Activated CD4-positive, alpha-beta T cell treated with anti-CD3 and anti-CD28 coated beads, Interleukin-2, Interleukin-6, amounts not matched to agents 100 ng/mL and 50 ng/mL, durations not matched to agents 16 hours and 8 hours (primary cell): Measurements from ENCODE around the gene CHCHD4.
"Not testable (repeated sequence)": the region's sequence is repeated elsewhere in the genome, so short reads cannot be mapped to it uniquely, and the experiment has no call there.

Experiments
- DNase-seq: peaks from one replicate; pipeline ENCODE4 v3.0.0-alpha.2; 2020

CHCHD4 gene

DNA sequence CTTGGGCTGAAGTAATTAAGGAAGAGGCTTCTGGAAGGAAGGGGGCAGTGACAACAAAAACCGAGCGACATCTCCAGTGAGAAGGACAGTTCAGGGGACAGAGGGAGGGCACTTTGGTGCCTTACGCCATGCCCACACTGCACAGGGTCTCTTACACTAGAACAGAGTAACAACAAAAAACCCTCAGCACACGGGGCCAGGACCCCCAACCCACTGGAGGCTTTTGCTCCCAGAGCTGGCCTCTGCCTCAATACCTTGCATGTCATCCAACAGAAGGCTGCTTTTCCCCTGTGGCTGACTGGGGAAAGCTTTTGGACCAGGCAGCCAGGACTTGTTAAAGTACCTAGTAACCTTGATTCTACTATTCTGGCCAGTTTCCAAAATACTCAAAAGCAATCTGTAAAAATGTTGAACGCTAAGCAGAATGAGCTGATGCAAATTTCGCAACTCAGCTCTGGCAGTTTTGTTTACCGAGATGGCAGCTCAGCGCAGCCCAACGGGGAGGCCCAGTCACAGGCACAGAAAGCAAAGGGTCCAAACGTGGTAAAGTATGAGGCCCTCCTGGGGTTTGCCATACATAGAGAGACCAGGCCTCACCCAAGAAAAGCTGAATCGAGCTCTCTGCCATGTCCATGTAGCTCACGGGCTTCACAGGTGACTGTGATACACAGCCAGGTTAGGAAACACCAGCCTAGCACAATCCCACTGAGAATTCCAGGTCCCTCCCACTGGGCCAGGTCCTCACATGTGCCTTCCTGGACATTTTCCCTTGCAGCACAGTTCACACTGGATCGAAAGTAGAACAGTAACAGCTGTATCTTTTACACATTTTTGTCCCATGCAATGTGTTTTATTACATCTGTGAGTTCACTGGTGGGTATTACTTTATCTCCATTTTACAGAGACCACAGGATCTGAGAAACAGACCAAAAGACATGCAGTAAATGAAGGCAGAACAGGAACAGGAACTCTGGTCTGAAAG is 6.0 kb downstream of the CHCHD4 start:
- DNase-seq = no peak

DNA sequence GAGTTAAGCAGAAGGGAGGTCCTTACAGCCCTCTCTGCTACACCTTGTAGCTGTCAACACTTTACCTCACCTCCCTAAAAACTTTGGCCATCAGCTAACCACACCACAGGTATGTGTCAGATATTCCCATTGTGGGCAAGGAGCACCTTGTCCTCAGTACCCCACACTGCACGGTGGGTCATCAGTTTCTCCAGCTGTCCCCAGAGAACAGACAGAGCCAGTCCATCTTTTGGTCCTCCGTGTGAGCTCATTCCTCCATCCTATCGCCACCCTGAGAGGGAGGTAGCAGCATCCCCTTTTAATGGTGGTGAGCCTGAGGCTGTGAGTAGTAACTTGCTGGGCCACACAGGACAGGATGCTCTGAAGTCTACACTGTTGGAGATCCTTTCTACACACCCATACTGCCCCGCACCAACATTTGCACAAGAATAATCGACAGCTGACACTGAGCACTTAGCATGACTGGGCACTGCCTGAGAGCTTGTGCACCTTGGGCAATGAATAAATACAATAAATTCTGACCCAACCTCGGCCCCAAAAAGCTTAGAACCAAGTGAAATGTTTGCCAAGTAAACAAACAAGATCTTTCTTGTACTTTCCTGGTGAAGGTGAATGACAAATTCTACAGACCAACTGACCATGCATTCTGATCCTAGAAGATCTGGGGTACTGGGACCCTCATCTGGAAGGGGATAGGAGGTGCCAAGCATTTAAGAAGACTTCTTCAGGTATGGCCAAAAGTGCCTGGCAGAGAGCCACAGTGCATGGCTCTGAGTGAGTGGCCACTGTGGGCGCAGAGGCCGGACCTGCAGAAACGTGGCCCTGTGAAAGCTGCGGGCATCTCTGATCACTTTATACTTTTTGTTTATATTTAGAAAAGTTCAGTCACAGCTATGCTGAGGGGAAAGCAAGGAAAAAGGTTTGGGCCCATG is 6.9 kb downstream of the CHCHD4 start:
- no peak for DNase-seq

DNA sequence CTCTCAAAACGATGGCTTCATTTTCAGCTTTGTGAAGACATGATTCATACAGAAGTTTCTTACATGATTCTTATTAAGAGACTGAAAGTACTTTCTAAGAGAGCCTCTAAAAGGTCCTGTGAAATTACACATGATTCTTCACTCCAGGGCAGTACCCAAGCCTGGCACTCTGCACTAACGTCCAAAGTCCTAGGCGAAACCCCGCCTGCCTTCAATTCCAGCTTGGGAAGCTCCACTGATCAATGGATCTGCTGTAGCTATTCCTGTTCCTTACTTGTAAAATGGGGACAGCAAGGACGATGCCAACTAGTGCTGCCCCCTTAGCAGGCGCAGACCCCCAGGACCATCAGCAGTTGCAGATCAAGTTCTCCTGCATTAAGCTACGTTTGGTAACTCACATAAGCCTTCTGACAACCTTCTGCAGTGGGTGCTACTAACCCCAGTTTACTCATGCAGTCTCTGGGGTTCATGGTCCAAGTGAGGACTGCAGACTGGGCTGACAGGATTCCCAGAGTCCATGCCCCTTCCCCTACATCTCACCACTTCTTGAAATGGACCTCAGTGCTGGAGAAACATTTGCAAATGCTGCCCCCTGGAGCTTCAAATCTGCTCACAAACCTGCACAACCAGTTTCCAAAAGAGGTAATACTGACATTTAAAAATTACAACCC is 10.6 kb downstream of the CHCHD4 start:
- no peak for DNase-seq

DNA sequence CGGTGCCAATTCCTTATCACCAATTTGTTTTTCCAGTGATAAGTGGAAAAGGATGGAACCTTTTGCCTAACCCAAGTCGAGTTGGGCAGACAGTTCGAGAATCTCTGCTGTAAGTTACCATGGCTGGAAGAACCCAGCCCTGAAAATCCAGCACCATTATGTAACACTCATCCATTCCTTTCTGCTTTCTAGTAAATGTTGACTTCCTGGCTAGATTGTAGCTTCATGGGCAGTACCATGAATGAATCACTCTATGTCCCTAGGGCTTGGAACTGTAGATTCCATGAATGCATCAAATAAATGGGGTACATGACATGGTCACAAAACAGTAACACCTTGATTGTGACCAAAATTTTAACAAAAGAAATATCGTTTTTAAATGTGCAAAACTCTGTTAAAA is 14.0 kb downstream of the CHCHD4 start:
- no peak for DNase-seq

DNA sequence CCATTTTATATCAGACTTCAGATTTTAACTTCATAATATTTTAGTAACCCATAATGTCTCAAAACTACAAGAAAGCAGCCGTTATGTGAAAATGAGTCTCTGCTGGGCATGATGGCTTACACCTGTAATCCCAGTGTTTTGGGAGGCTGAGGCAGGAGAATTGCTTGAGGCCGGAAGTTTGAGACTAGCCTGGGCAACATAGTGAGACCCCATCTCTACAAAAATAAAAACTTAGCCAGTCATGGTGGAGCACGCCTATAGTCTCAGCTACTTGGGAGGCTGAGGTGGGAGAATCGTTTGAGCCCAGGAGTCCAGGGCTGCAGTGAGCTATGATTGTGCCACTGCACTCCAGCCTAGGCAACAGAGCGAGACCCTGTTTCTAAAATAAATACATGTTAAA is 14.8 kb downstream of the CHCHD4 start:
- DNase-seq = not testable (repeated sequence)

DNA sequence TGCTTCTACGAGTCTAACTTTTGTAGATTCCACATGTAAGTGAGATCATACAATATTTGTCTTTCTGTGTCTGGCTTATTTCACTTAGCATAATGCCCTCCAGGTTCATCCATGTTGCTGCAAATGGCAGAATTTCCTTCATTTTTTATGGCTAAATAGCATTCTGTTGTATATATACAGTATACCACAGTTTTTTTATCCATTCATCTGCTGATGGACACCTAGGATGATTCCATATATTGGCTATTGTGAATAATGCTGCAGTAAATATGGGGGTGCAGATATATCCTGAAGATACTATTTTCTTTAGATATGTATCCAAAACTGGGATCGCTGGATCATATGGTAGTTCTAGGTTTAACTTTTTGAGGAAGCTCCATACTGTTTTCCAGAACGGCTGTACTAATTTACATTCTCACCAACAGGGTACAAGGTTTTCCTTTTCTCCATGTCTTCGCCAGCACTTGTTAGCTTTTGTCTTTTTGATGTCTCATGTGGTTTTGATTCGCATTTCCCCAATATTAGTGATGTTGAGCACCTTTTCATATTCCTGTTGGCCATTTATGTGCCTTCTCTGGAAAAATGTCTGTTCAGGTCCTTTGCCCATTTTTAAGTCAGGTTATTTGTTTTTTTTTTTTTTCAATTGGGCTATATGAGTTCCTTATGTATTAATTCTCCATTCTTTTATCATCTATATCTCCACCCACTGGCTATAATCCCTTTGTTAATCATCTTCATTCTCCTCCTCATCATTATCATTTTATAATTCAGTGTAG is 26.9 kb downstream of the CHCHD4 start:
- no peak for DNase-seq

DNA sequence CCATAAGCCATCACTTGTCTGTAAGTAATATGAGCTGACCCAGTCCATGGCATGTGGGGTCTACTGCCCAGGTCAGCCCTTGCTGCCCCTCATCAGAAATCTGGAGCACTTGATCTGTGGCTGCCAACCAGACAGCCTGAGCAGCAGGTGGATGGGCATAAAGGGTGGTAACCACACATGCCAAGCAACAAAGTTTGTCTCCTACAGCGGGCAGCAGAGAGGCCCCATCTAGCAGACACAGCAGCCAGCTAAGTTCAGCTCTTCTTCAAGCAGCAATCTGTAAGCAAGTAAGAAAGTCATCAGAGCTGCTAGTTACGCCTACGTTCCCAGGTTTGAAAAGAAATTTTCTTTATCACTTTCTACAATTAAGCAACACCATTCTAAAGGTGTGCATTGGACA is 27.9 kb downstream of the CHCHD4 start:
- DNase-seq = no peak

DNA sequence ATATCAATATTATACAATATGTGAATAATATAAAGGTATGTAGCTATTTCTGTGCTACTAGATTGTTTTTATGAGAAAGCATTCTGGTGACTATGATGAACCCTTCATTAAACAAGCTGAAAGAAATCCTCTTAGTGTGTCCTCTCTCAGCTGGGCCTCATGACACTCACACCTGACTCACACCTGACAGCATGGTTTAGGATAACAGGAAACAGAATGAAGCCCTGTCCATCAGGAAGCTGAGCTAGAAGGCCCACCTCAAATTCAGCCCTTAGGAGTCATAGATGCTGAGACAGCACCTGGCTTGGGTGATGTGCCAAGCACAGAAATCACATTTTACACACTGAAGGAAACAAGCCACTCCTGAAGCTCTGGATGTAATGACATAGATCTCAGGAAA is 30.8 kb downstream of the CHCHD4 start:
- DNase-seq = no peak

DNA sequence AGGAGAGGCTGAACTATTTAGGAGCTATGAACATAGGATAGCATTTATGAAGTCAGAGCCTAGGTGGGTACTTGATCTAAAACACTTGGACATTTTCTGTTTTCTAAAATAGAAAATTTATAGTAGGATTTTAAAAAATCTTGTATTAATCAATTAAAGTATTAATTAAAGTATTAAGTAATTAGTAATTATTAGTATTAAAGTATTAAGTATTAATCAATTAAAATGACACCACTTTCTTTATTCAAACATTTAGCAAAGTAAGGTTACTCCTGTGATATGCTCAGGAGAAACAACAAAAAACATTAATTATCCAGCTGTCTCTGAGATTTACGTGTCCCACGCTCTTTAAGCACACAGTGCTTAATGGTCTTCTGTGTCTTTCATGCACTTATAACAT is 32.2 kb downstream of the CHCHD4 start:
- DNase-seq = no peak

DNA sequence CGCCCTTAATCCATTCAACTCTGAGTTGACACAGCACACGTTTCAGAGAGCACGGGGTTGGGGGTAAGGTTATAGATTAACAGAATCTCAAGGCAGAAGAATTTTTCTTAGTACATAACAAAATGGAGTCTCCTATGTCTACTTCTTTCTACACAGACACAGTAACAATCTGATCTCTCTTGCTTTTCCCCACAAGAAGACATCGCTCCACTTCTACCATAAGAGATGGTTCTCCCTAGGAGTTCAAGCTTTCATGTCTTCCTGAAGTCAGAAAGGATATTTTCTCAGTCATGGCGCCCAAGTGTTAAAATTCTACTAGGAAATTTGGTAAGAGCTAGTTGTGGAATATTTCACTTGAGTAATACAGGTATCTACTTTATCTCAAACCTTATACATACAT is 32.7 kb downstream of the CHCHD4 start:
- DNase-seq = not testable (repeated sequence)

DNA sequence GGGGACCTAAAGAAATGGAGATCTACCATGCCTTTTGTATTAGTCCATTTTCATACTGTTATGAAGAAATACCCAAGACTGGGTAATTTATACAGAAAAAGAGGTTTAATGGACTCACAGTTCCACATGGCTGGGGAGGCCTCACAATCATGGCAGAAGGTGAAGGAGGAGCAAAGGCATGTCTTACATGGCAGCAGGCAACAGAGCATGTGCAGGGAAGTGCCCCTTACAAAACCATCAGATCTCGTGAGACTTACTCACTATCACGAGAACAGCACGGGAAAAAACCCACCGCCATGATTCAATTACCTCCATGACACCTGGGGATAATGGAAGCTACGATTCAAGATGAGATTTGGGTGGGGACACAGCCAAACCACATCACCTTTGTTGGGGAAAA is 37.2 kb downstream of the CHCHD4 start:
- DNase-seq = not testable (repeated sequence)

DNA sequence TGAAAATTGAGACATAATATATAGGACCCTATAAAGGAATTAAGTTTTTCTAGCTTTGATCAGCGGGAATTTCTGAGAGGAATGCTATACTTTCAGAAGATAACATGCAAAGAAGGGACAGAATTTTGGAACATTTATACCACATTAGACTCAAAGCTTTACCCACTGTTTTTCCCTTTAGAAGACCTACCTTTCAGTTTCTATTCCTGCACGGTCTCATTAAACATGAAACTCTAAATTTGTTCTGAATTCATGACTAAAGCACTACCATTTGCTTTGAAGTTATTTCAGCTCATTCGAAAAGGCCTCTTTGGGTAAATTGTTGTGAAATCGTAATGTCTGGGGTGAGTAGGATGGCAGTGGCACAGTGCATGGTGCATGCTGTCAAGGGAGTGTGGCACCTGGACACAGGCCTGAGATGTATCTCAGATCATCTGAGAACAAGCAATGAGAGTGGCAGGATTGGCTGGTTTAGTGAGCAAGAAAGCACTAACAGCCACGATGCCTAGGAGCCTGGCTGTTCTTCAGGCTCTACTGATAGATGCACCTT is 42.5 kb downstream of the CHCHD4 start:
- peak; percentile 31 for DNase-seq

DNA sequence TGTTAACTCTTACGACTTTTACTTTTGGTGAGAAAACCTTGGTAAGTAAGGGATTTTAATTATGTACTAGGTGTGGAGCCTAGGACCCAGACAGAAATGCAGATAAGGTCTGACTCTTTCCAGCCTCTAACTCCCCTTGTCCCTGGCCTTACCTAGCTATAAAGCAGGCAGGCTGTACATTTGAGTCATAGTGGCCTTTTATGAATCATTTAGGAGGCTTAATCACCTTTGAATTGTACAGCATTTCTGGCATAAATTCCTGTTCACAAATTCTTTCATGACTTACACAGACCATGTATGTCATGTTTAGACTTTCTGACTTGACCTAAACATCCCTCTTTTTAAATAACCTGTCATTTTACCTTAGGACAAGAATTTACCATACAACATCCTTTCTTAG is 47.4 kb downstream of the CHCHD4 start:
- DNase-seq = no peak

DNA sequence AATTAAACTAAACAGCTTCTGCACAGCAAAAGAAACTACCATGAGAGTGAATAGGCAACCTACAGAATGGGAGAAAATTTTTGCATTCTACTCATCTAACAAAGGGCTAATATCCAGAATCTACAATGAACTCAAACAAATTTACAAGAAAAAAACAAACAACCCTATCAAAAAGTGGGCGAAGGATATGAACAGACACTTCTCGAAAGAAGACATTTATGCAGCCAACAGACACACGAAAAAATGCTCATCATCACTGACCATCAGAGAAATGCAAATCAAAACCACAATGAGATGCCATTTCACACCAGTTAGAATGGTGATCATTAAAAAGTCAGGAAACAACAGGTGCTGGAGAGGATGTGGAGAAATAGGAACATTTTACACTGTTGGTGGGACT is 49.4 kb downstream of the CHCHD4 start:
- DNase-seq = not testable (repeated sequence)

DNA sequence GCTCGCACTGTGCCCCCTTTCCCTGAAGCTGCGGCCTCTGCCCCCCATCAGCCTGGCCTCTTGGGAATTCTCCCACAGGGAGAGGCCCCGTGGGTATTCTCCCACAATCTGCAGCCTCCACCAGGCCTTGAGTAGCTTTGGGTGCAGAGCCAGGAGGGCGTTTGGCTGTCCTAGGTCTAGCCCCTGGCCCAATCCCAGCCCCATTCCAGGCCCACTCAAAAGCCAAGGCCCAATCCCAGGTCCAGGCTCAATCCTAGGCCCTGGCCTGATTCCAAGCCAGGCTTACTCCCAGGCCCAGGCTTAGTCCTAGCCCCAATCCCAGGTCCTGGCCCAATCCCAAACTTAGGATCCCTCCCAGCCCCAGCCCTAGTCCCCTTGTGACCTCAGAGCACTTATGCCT is 59.8 kb downstream of the CHCHD4 start:
- DNase-seq = no peak

DNA sequence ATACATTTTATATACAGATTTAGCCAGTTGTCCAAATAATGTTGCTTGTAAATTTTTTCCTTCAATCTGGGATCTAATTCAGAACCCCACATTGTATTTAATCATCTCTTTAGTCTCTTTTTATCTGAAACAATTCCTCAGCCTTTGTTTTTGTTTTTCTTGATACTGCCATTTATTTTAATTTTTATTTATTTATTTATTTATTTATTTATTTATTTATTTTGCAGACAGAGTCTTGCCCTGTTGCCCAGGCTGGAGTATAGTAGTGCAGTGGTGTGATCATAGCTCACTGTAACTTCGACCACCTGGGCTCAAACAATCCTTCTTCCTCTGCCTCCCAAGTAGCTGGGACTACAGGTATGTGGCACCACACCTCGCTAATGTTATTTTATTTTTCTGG is 61.5 kb downstream of the CHCHD4 start:
- no peak for DNase-seq
